ENCODE results near the gene B3GAT2.

B3GAT2 gene

GRCh38 chr6:70813885-70814284 lies 143.0 kb downstream of the B3GAT2 start:
- no peak for DNase-seq (ENCODE audit: low read depth)
- no peak overlapping the region for H3K4me3 ChIP-seq (ENCODE audit: low read length)
- no peak for TF ChIP-seq CTCF (conservative IDR thresholded peaks at IDR 0.05; ENCODE audit: low read length)

- TF ChIP-seq CTCF (conservative IDR thresholded peaks at IDR 0.05; ENCODE audit: low read length) = no peak
- H3K4me3 ChIP-seq (ENCODE audit: low read length) = no peak overlapping the region
- no peak for DNase-seq (ENCODE audit: low read depth)
Measured at GRCh38 chr6:70811788-70812187, 145.1 kb downstream of the B3GAT2 start.
